ENCODE measurements around the gene SEC16B.

The SEC16B gene

GRCh38 chr1:177927021-177927596 is 42.7 kb downstream of the SEC16B start:
- TF ChIP-seq NFIC (IDR thresholded peaks at IDR 0.05) (no peak), CEBPB (IDR thresholded peaks at IDR 0.05) (no peak), CREB1 (IDR thresholded peaks at IDR 0.05; ENCODE audit: low read depth) (no peak), RAD21 (IDR thresholded peaks at IDR 0.05; ENCODE audit: low read depth) (no peak), EGR1 (IDR thresholded peaks at IDR 0.05) (no peak), TAF1 (IDR thresholded peaks at IDR 0.05; ENCODE audit: low read depth) (no peak), MAX (IDR thresholded peaks at IDR 0.05) (no peak), REST (IDR thresholded peaks at IDR 0.05; ENCODE audit: low read depth) (no peak), TCF12 (IDR thresholded peaks at IDR 0.05; ENCODE audit: low read depth) (no peak), ZBTB7A (IDR thresholded peaks at IDR 0.05; ENCODE audit: low read depth) (no peak), YY1 (IDR thresholded peaks at IDR 0.05; ENCODE audit: low read depth) (no peak), TEAD4 (IDR thresholded peaks at IDR 0.05) (no peak), FOXM1 (IDR thresholded peaks at IDR 0.05; ENCODE audit: borderline replicate concordance, low read depth) (no peak), EP300 (IDR thresholded peaks at IDR 0.05; ENCODE audit: borderline replicate concordance) (no peak), USF1 (IDR thresholded peaks at IDR 0.05) (no peak)

GRCh38 chr1:177926201-177926600 is 43.7 kb downstream of the SEC16B start:
- TF ChIP-seq EP300 (IDR thresholded peaks at IDR 0.05; ENCODE audit: borderline replicate concordance) = no peak
- TF ChIP-seq YY1 (IDR thresholded peaks at IDR 0.05; ENCODE audit: low read depth) = no peak

GRCh38 chr1:177925006-177925405 is 44.9 kb downstream of the SEC16B start:
- TF ChIP-seq CEBPB (IDR thresholded peaks at IDR 0.05) (no peak), MAX (IDR thresholded peaks at IDR 0.05) (no peak), REST (IDR thresholded peaks at IDR 0.05; ENCODE audit: low read depth) (no peak), ZBTB7A (IDR thresholded peaks at IDR 0.05; ENCODE audit: low read depth) (no peak), CREB1 (IDR thresholded peaks at IDR 0.05; ENCODE audit: low read depth) (no peak), FOXM1 (IDR thresholded peaks at IDR 0.05; ENCODE audit: borderline replicate concordance, low read depth) (no peak), RAD21 (IDR thresholded peaks at IDR 0.05; ENCODE audit: low read depth) (no peak), EGR1 (IDR thresholded peaks at IDR 0.05) (no peak), NFIC (IDR thresholded peaks at IDR 0.05) (no peak), EP300 (IDR thresholded peaks at IDR 0.05; ENCODE audit: borderline replicate concordance) (no peak), YY1 (IDR thresholded peaks at IDR 0.05; ENCODE audit: low read depth) (no peak), TCF12 (IDR thresholded peaks at IDR 0.05; ENCODE audit: low read depth) (no peak), TAF1 (IDR thresholded peaks at IDR 0.05; ENCODE audit: low read depth) (no peak), USF1 (IDR thresholded peaks at IDR 0.05) (no peak), TEAD4 (IDR thresholded peaks at IDR 0.05) (no peak)

- TF ChIP-seq TEAD4 (IDR thresholded peaks at IDR 0.05) (no peak), USF1 (IDR thresholded peaks at IDR 0.05) (no peak), CEBPB (IDR thresholded peaks at IDR 0.05) (no peak), ZBTB7A (IDR thresholded peaks at IDR 0.05; ENCODE audit: low read depth) (no peak)
These were observed 46.4 kb downstream of the SEC16B start for GRCh38 chr1:177923441-177923840.

GRCh38 chr1:177922209-177922608 is 47.6 kb downstream of the SEC16B start:
- no peak for TF ChIP-seq EGR1 (IDR thresholded peaks at IDR 0.05)
- TF ChIP-seq MAX (IDR thresholded peaks at IDR 0.05) = no peak

- TF ChIP-seq RAD21 (IDR thresholded peaks at IDR 0.05; ENCODE audit: low read depth) (no peak), ZBTB7A (IDR thresholded peaks at IDR 0.05; ENCODE audit: low read depth) (no peak), CEBPB (IDR thresholded peaks at IDR 0.05) (no peak), CREB1 (IDR thresholded peaks at IDR 0.05; ENCODE audit: low read depth) (no peak), TCF12 (IDR thresholded peaks at IDR 0.05; ENCODE audit: low read depth) (no peak), YY1 (IDR thresholded peaks at IDR 0.05; ENCODE audit: low read depth) (no peak), REST (IDR thresholded peaks at IDR 0.05; ENCODE audit: low read depth) (no peak), NFIC (IDR thresholded peaks at IDR 0.05) (no peak), USF1 (IDR thresholded peaks at IDR 0.05) (no peak), FOXM1 (IDR thresholded peaks at IDR 0.05; ENCODE audit: borderline replicate concordance, low read depth) (no peak), TEAD4 (IDR thresholded peaks at IDR 0.05) (no peak), TAF1 (IDR thresholded peaks at IDR 0.05; ENCODE audit: low read depth) (no peak), EP300 (IDR thresholded peaks at IDR 0.05; ENCODE audit: borderline replicate concordance) (no peak), EGR1 (IDR thresholded peaks at IDR 0.05) (no peak), MAX (IDR thresholded peaks at IDR 0.05) (no peak)
These were observed 48.3 kb downstream of the SEC16B start for GRCh38 chr1:177921590-177921989.

Data from Ishikawa (cell line).